ENCODE measurements around the gene MTUS2. TPM values are rescaled to one million over a fixed set of nuclear protein-coding genes. Genes with fewer than 3 reads are reported as not detected.

The MTUS2 gene
- total RNA-seq, 1 donor from 2014 or later, result 0.41 TPM

DNA sequence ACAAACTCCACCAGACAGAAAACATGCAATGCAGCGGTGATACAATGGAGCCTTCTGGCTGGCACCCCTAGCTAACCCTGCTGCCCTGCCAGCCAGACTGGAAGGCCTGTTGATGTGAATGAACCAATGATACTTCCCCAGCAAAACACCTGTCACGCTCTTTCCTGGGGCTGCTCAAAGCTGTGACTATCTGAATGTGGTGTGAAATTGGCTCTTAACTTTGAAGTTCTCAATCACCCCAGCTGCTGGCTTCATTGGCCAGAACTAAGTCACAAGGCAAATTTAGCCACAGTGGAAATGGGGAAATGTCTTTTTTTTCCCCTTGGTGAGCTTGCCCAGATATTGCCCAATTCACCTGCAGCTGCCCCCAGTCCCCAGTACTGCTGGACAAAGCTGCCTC is 628.0 kb downstream of the MTUS2 start:
- no peak overlapping the region for H3K27ac ChIP-seq

DNA sequence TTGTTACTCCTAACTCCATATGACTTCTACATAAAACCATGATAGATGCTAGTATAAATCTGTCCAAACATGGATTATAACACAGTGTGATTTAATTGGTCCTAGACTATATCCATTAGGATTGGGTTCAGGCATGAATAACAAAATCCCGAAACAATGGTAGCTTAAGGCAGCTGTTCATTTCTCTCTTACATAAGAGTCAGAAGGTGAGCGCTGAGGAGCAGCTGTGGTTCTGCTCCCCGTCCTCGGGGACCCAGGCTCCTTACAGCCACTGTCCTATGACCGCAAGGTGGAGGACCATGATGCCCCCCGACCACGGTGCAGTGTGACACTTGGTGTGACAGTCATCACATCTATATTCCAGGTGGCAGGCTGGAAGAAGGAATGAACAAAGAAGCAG is 629.6 kb downstream of the MTUS2 start:
- H3K27me3 ChIP-seq, result peaks cover 12% of the 10 kb centered on the region
- intact Hi-C loops (cut with DNase I), result no loop called here

More for the DNA sequence above, 628.0 kb downstream of the MTUS2 start:
- TF ChIP-seq, protein P1, sequence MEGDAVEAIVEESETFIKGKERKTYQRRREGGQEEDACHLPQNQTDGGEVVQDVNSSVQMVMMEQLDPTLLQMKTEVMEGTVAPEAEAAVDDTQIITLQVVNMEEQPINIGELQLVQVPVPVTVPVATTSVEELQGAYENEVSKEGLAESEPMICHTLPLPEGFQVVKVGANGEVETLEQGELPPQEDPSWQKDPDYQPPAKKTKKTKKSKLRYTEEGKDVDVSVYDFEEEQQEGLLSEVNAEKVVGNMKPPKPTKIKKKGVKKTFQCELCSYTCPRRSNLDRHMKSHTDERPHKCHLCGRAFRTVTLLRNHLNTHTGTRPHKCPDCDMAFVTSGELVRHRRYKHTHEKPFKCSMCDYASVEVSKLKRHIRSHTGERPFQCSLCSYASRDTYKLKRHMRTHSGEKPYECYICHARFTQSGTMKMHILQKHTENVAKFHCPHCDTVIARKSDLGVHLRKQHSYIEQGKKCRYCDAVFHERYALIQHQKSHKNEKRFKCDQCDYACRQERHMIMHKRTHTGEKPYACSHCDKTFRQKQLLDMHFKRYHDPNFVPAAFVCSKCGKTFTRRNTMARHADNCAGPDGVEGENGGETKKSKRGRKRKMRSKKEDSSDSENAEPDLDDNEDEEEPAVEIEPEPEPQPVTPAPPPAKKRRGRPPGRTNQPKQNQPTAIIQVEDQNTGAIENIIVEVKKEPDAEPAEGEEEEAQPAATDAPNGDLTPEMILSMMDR (IDR thresholded peaks at IDR 0.05), result no peak
- Histone ChIP-seq H3K27me3 (peaks cover 12% of the 10 kb centered on the region), H3K36me3 (no peaks in the 10 kb centered on the region), H3K9me3 (no peaks in the 10 kb centered on the region), H3K4me1 (no peaks in the 10 kb centered on the region), H3K4me3 (no peak overlapping the region)
- no peak for DNase-seq
- intact Hi-C loops (cut with DNase I), result no loop called here
- no peak for ATAC-seq

DNA sequence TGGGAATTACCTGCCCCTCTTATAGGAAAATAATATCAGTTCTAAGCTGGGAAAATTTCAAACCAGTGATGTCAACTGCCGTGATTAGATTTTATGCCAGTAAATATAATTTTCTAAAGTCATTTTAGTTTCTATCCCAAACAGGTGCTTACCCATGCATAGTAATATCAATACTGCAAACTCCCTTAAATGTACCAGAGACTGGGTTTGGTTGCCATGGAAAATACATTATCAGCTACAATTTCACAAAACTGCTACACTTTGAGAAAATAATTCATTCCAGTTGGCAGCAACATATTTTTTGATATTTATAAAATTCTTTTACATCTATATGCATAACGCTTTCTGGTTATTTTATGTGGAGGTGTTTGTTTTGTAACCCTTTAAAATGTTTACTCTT is 631.8 kb downstream of the MTUS2 start:
- TF ChIP-seq, protein P1 (IDR thresholded peaks at IDR 0.05), result no peak
- peaks cover 12% of the 10 kb centered on the region for H3K27me3 ChIP-seq

More for the DNA sequence above, 629.6 kb downstream of the MTUS2 start:
- DNase-seq (no peak), ATAC-seq (no peak)
- H3K4me1 ChIP-seq, result no peaks in the 10 kb centered on the region
- H3K27ac ChIP-seq, result no peak overlapping the region
- H3K9me3 ChIP-seq, result no peaks in the 10 kb centered on the region
- no peaks in the 10 kb centered on the region for H3K36me3 ChIP-seq
- H3K4me3 ChIP-seq, result no peak overlapping the region
- TF ChIP-seq, protein P1 (IDR thresholded peaks at IDR 0.05), result no peak

DNA sequence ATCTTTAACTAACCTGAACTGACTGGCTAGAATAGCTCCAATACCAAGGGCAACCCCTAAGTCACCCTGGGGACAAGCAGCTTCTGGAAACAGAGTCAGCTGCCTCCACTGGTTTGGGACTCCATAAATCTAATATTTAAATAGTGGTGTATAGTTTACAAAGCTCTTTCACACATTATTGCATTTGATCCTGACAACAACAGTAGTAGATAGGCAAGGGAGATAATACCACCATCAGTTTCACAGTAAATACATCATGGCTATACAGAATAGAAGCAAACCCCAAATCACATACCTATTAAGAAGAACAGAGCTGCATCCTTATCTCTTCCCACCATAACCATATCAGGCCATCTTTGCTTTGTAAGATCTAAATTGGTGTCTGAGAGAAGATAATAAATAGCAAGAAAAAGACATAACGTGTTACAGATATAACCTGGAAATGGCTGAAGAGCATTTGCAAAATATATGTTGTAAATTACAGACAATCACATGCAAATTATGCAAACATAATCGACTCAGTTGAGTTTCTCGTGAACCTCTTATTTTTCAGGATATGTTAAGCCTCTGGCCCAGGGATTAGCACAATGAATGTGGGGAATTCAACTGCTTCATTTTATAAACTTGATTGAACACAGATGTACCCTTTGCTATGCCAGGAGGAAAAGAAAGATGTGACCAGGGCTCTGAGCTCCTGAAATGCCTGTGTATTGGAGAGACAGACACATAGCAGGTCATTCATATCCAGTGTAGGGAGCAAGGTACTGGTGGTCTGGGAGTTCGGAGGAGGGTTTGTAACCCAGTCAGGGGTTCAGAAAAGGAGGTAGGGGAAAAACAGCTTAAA is 632.9 kb downstream of the MTUS2 start:
- intact Hi-C loops (cut with DNase I), result no loop called here
- H3K27ac ChIP-seq, result no peak overlapping the region
- no peaks in the 10 kb centered on the region for H3K9me3 ChIP-seq
- no peaks in the 10 kb centered on the region for H3K36me3 ChIP-seq
- no peak for ATAC-seq
- H3K4me1 ChIP-seq, result no peaks in the 10 kb centered on the region
- TF ChIP-seq, protein P1 (IDR thresholded peaks at IDR 0.05), result no peak
- H3K4me3 ChIP-seq, result no peak overlapping the region
- H3K27me3 ChIP-seq, result peaks cover 11% of the 10 kb centered on the region
- DNase-seq, result no peak

More for the DNA sequence above, 631.8 kb downstream of the MTUS2 start:
- ATAC-seq (no peak), DNase-seq (no peak)
- Histone ChIP-seq H3K9me3 (no peaks in the 10 kb centered on the region), H3K4me3 (no peak overlapping the region), H3K27ac (no peak overlapping the region), H3K4me1 (no peaks in the 10 kb centered on the region), H3K36me3 (no peaks in the 10 kb centered on the region)
- intact Hi-C loops (cut with DNase I), result no loop called here

DNA sequence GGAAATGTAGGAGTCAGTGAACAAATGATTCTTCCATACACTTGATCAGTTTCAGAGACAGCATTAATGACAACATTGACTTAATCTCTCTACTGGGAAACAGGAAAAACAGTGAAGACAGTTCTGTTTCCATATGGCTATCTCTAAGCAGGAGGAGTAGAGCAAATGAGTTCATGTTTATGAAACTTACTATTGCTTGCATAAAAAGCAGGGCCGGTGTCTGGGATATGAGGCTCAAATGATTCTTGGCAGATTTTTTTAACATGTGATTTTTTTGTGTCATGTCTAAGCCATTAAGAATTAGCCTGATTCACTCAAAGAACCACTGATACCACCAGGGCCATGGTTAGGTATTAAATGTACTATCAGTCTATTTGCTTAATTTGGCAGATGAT is 633.5 kb downstream of the MTUS2 start:
- intact Hi-C loops (cut with DNase I), result no loop called here
- H3K27ac ChIP-seq, result no peak overlapping the region
- TF ChIP-seq, protein P1 (IDR thresholded peaks at IDR 0.05), result no peak
- H3K27me3 ChIP-seq, result peaks cover 4% of the 10 kb centered on the region
- no peaks in the 10 kb centered on the region for H3K9me3 ChIP-seq
- no peaks in the 10 kb centered on the region for H3K4me1 ChIP-seq
- DNase-seq (no peak), ATAC-seq (no peak)
- H3K4me3 ChIP-seq, result no peak overlapping the region
- H3K36me3 ChIP-seq, result no peaks in the 10 kb centered on the region
